ENCODE results near the gene SH3BGR. TPM values are rescaled to one million over a fixed set of nuclear protein-coding genes. Genes with fewer than 3 reads are reported as not detected.
A peak's percentile ranks its signal among the peaks of the same experiment; 100 is the strongest.

SH3BGR gene
- polyA plus RNA-seq, 10 donors: 102 to 237 (median 191) TPM

- no peak for DNase-seq
These were observed 58.5 kb downstream of the SH3BGR start for GRCh38 chr21:39510240-39510639.

DNA sequence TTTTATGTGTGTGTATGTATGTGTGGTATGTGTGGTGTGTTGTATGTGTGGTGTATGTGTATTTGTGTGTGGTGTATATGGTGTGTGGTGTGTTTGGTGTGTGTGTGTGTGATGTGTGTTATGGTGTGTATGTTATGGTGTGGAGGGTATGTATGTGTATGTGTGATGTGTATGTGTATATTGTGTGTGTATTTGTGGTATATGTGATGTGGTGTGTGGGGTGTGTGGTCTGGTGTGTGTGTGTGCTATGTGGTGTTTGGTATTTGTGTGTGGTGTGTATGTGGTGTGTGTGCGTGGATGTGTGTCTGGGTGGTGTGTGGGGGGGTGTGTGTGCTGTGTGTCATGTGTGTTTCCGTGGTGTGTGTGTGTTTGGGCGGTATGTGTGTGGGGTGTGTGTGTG, 59.3 kb downstream of the SH3BGR start:
- DNase-seq: no peak

GRCh38 chr21:39513735-39514134, 62.0 kb downstream of the SH3BGR start:
- DNase-seq: no peak

DNA sequence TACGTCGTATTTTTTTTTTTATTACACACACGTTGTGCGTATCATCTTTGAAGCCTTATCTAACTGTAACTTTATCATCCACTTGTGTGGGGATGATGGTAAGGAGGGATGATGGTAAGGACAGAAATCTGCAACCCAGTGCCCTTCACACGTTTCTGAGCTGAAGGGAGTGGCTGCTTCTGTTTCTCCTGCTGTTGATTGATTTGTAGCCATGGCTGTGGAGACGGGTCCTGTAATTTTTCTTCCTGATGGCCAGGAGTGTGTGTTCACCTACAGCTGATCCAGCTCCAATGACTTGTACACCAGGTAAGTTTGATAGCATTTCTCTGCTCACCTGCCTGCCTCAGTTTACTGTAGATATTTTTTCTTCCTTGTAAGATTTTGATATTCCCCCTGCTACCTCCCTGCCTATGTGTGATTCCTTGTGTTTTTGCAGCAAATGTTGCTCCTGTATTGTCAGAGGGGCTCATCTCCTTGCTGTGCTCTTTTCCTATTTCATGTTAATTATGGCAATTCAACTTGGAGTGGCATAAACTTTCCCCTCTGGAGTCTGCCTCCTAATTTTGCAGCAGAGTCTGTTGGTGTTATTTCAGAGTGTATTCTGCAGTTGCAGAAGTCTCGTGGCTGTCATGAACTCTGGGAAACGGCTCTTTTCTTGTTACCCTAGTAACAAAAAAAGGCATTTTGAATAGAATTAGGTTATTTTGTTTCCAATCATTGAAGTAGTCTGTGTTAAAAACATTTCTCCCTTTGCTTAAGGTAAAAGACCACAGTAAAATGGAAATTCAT, 64.1 kb downstream of the SH3BGR start:
- DNase-seq: no peak

GRCh38 chr21:39518055-39518846, 66.5 kb downstream of the SH3BGR start:
- DNase-seq: peak; percentile 33 to 69 (median 58)

- DNase-seq: peak; percentile 27 to 67 (median 41)
These were observed 67.1 kb downstream of the SH3BGR start for GRCh38 chr21:39518847-39519210.

- no peak for DNase-seq
These were observed 68.1 kb downstream of the SH3BGR start for GRCh38 chr21:39519835-39520234.

GRCh38 chr21:39523399-39523798, 71.6 kb downstream of the SH3BGR start:
- no peak for DNase-seq

DNA sequence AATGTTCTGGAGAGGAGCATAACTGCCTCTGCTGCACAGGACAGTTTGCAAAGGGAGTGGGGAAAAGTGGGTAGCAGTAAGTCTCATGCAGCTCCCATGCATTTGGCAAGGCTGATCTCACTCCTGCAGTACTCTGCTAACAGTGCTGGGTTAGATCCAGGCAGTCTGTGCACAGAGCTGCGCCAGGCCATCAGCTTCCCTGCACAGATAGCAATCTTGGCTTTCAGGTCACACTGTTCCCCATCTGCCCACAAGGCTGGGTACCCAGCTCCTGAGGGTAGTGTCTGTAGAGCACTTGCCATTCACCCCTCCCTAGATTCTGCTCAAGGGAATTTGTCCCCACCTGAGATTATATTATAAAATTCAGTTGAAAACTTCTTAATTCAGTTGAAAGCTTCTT, 72.1 kb downstream of the SH3BGR start:
- no peak for DNase-seq

GRCh38 chr21:39525129-39525528, 73.4 kb downstream of the SH3BGR start:
- no peak for DNase-seq

GRCh38 chr21:39525601-39526000, 73.8 kb downstream of the SH3BGR start:
- no peak for DNase-seq

DNA sequence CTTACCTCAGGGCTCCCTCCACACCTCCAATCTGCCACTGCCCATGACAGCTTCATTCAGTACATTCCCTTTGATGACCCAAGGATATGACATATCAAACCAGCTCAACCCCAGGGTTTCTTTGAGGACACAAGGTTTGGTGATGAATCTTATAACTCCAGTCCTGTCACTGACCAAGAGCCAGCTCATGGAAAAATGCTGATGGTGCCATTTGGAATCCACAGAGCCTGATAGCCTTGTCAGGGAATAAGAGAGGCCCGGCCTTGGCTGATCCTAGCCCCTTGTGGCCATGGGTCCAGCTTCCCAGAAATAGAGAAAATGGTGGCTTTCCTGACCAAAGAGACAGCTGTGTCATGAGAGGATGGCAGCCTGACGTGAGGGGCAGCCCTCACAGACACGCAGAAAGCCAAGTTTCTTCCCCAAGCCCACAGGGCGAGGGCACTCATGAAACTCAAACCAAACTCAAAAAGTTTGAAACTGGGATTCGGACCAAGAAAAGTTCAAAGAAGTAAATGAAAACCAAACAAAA, 75.4 kb downstream of the SH3BGR start:
- no peak for DNase-seq

DNA sequence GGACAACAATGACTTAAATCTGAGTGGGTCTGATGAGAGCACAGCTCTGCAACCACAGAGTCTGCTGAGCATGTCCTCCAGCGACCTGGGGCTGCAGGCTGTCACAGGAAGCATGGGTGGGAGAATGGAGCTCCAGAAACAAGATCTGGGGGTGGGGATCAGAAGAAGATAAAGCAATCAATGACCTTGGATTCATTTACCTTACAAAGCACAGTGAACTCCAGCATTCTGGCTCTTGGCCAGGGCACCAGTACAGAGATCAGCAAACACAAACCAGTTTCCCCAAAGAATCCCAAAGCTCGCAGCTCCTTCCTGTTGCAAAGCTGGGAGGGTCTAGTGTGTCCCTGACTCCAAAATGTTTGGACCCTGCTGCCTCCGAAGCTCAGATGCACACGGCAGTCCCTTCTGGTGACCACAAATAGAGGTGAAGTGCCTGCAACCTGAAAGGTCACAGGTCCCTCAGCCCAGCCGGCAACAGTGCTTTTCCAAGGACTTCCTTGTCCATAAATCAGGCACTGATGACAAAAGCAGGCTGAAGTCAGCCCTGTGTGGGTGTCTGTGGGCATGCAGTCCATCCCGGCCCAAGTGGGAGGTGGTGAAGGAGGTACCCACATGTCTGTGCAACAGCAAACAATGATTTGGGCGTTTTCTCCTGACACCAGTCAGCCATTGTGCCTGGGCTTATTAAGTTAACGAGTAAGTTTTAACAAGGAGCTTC, 76.1 kb downstream of the SH3BGR start:
- no peak for DNase-seq

GRCh38 chr21:39529026-39529425, 77.3 kb downstream of the SH3BGR start:
- DNase-seq: no peak

GRCh38 chr21:39531064-39531463, 79.3 kb downstream of the SH3BGR start:
- DNase-seq: no peak

- DNase-seq: no peak
These were observed 80.1 kb downstream of the SH3BGR start for GRCh38 chr21:39531840-39532239.

DNA sequence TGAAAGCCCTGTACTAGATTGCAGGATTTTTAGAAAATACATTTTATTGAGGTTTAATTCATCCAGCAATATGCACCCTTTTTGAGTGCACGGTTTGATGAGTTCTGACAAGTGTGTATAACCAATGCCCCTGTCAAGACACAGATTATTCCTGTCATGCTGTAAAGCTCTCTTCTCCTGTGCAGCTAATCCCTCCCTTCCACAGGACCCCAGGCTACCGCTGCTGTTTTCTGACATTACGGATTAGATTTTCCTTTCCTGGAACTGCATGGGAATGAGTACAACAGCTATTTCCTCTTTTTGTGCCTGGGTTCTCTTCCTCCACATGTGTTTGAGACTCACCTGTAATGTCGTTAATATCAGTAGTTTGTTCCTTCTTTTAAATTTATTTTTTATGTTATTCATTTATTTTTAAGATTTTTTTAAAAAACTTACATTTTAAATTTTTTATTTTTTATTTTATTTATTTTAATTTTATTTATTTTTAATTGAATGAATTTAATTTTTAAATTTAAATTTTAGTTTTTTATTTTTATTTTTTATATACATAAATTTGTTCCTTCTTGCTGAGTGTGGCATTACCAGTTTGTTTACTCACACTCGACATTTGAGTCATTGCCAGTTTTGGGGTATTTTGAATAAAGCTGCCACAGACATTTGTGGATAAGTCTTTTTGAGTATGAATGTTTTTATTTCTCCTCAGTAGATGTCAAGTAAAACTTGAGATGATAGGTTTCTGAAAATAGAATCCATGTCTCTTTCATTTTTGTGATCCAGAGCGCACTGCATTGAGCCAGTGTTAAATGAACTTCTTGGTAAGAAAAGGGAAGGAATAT, 82.0 kb downstream of the SH3BGR start:
- no peak for DNase-seq

GRCh38 chr21:39535646-39536437, 84.1 kb downstream of the SH3BGR start:
- DNase-seq: no peak

DNA sequence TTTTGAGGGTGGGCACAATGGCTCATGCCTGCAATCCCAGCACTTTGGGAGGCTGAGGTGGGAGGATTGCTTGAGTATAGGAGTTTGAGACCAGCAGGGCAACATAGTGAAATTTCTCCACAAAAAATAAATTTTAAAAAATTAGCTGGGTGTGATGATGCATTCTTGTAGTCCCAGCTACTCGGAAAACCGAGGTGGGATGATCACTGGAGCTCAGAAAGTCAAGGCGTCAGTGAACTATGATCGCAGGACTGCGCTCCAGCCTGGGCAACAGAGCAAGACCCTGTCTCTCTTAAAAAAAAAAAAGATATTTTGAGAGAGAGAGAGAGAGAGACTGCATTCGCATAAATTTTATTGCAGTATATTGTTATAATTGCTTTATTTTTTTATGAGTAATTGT, 85.1 kb downstream of the SH3BGR start:
- DNase-seq: no peak

- no peak for DNase-seq
These were observed 85.8 kb downstream of the SH3BGR start for GRCh38 chr21:39537571-39537970.
